Nephron progenitor cell (in vitro differentiated cells): Measurements from ENCODE around the gene BTG2.

ENCODE experiments used
- DNase-seq: peaks from one replicate; pipeline ENCODE4 v3.0.0; 2021
- H3K27ac Mint-ChIP-seq: 2 replicates; pipeline ENCODE4 v1.8.0; 2021; ENCODE audit warnings: mild to moderate bottlenecking, moderate library complexity, mixed read lengths
- H3K27me3 Mint-ChIP-seq: 2 replicates; pipeline ENCODE4 v1.8.0; 2021; ENCODE audit warnings: mild to moderate bottlenecking, low read depth, mixed read lengths; ENCODE audit not compliant: poor library complexity
- H3K36me3 Mint-ChIP-seq: 2 replicates; pipeline ENCODE4 v1.8.0; 2021; ENCODE audit warnings: low read depth, mixed read lengths
- H3K4me1 Mint-ChIP-seq: 2 replicates; pipeline ENCODE4 v1.8.0; 2021; ENCODE audit warnings: mixed read lengths
- H3K4me3 Mint-ChIP-seq: 2 replicates; pipeline ENCODE4 v1.8.0; 2021; ENCODE audit warnings: mild to moderate bottlenecking, moderate library complexity, mixed read lengths
- H3K9me3 Mint-ChIP-seq: 2 replicates; pipeline ENCODE4 v1.8.0; 2021; ENCODE audit warnings: mild to moderate bottlenecking, moderate library complexity, mixed read lengths
- TF ChIP-seq, protein P1 (sequence below): fragments of 200-600 bp; sonication (generic); IDR thresholded peaks from 2 replicates; pipeline ENCODE4 v1.5.0; 2021; ENCODE audit warnings: antibody characterized with exemption

Gene BTG2

DNA sequence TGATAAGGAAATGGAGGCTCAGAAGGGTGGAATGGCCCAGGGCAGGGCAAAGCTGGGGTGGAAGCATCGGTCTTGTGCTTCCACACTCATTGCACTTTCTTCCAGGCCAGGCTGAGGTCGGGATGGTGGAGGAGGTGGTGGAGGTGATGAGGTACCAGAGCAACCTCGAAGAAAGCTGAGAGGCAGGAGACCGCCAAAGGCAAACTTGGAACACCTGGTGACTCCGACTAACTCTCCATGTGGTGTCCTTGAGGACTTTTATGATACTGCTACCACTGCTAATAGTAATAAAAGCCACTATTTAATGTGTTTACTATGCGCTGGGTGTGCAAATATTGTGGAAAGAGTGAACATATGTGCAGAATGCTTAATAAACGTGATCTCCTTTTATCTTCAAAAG, 16.9 kb upstream of the BTG2 start:
- Mint-ChIP-seq H3K27ac (no peak overlapping the region), H3K36me3 (no peaks in the 10 kb centered on the region), H3K4me3 (no peak overlapping the region), H3K27me3 (peaks cover 3% of the 10 kb centered on the region), H3K4me1 (peaks cover 87% of the 10 kb centered on the region), H3K9me3 (no peaks in the 10 kb centered on the region)
- TF ChIP-seq, protein P1, sequence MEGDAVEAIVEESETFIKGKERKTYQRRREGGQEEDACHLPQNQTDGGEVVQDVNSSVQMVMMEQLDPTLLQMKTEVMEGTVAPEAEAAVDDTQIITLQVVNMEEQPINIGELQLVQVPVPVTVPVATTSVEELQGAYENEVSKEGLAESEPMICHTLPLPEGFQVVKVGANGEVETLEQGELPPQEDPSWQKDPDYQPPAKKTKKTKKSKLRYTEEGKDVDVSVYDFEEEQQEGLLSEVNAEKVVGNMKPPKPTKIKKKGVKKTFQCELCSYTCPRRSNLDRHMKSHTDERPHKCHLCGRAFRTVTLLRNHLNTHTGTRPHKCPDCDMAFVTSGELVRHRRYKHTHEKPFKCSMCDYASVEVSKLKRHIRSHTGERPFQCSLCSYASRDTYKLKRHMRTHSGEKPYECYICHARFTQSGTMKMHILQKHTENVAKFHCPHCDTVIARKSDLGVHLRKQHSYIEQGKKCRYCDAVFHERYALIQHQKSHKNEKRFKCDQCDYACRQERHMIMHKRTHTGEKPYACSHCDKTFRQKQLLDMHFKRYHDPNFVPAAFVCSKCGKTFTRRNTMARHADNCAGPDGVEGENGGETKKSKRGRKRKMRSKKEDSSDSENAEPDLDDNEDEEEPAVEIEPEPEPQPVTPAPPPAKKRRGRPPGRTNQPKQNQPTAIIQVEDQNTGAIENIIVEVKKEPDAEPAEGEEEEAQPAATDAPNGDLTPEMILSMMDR: no peak
- DNase-seq: no peak

DNA sequence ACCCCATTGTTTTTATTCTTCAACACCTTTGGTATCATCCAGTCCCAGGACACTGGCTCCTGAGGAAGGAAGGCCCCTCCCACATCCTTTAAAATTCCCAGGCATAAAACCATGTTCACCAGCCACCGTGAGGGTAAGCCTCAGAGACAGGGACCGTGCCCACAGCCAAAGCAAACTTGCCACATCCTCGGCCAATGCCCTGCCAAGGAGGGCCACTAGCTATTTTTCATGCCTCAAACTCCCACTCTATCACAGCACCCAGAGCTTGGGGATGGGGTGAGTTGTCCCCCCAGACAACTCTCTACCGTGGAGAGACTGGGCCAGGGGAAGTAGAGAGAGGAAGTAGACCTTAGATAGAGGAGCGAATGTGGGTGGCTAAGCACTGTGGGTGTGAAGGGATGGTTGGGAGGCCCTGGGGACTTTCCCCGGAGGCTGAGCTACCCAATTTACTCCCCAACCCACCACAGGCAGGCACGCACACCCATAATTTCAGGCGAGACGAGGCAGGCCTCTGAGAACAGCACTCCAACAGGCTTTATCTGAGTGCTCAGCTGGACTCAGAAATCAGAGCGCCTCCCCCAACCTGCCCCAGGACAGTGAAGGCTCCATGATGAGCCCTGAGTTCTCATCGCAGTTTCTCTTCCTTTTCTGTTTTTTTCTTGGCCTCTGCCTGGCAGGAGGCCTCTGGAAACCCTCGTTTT, 15.9 kb upstream of the BTG2 start:
- TF ChIP-seq, protein P1: no peak
- Mint-ChIP-seq H3K4me1 (peaks cover 78% of the 10 kb centered on the region), H3K27me3 (no peaks in the 10 kb centered on the region), H3K27ac (peak overlapping the region; percentile 95), H3K36me3 (no peaks in the 10 kb centered on the region), H3K4me3 (peak overlapping the region; percentile 40), H3K9me3 (no peaks in the 10 kb centered on the region)
- no peak for DNase-seq

DNA sequence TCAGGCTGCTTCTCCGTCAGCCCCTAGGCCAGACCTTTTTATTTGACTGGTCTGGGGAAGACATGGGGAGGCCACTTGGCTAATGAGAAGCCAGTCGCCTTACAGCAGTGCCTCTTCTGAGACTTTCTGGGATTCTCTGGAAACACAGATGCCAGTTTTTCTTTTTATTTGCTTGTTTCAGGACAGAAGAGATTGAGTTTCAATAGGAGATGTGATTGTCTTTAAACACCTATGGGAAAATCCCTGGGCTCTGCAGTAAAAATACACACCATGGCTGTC, 15.4 kb upstream of the BTG2 start:
- H3K27me3 Mint-ChIP-seq: no peaks in the 10 kb centered on the region
- H3K9me3 Mint-ChIP-seq: no peaks in the 10 kb centered on the region
- DNase-seq: no peak
- H3K4me3 Mint-ChIP-seq: peak overlapping the region; percentile 37
- no peaks in the 10 kb centered on the region for H3K36me3 Mint-ChIP-seq
- peak overlapping the region; percentile 95 for H3K27ac Mint-ChIP-seq
- TF ChIP-seq, protein P1: no peak
- H3K4me1 Mint-ChIP-seq: peaks cover 78% of the 10 kb centered on the region

DNA sequence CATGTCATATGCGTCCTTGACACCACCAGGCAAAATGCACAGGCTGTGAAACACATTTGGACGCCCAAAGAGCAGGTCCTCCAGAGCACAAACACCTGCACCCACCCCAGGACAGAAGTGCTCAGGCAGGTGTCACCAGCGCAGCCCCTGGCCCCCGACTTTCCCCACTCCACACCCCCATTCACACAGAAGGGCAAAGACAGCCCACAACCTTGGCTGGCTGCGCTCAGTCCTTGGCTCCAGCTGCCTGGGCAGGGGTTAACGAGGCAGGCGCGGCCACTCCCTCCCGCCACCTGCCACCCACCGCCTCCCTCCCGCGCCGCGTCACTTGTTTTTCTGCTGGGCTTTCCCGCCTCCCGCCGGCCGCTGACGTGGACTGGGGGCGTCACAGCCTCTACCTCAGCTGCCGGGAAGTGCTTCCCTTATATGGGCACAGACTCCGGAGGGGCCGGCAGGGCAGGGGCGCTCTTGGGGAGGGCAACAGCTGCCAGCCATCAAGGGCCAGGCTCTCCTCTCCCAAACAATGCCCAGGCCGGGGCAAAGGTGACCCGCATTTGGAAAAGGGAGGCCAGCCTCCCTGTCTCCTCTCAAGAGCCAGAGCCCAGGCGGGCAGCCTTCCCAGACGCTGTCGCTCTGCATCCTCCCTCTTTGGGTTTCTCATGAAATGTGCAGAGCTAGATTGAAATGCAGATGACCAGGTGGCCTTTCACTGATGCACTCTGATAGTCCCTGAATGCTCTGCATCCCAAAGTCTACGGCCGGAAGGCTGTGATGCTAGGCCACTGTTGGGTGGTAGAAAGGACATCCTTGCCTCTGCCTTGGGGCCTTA, 14.8 kb upstream of the BTG2 start:
- peak; percentile 90 for DNase-seq
- Mint-ChIP-seq H3K36me3 (no peaks in the 10 kb centered on the region), H3K4me1 (peaks cover 82% of the 10 kb centered on the region), H3K9me3 (no peaks in the 10 kb centered on the region), H3K27ac (peak overlapping the region; percentile 95), H3K27me3 (no peaks in the 10 kb centered on the region), H3K4me3 (peak overlapping the region; percentile 37)
- TF ChIP-seq, protein P1: no peak

DNA sequence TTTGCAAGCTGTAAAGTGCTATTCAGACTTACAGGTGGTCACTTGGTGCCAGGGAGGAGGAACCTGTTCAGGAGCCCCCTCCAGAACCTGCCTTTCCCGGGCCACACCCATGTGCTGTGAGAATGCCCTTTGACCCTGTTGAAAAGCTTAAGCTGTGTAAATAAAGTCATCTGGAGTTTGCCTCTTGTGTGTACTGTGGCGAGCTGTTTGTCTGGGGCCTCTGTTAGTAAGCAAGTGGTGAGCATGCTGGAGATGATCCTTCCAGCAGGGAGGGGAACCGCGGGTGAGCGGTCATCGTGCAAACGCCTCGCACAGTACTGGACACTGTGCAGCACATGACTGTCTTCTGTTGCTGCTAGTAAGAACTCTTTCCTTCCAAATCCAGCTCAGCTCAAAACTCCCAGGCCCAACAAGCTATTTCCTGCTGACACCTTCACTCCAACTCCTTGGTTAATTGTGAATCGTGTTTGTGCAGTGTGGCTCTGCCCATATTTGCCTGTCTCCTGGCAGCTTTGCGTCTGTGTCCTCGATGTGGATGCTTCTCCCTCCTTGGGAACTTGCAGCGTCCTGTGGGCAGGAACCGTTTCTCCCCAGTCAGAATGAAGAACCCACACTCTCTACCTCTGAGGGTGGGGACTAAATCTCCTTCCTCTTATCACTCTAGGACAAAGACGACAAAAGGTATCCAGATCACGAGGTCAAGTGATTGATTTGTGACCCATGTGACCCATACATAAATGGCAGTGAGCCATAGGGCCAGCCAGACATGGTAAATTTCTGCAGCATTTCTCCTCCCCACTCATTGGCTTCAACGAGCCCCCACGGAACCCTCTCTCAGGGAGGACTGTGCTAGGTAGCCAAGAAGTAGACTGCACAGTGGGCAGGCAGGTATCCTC, 13.9 kb upstream of the BTG2 start:
- Mint-ChIP-seq H3K4me1 (peaks cover 82% of the 10 kb centered on the region), H3K4me3 (no peak overlapping the region), H3K9me3 (no peaks in the 10 kb centered on the region), H3K27me3 (no peaks in the 10 kb centered on the region), H3K36me3 (no peaks in the 10 kb centered on the region), H3K27ac (peak overlapping the region; percentile 93)
- no peak for DNase-seq
- TF ChIP-seq, protein P1: no peak
